GM18951 (cell line): ENCODE measurements around the gene NPR2.

ENCODE experiments used
- POLR2A ChIP-seq: IDR thresholded peaks from 4 replicates; pipeline ENCODE4 v1.6.1; 2011; ENCODE audit warnings: mild to moderate bottlenecking; ENCODE audit not compliant: insufficient read length, insufficient read depth; ENCODE audit errors: extremely low read depth
- in situ Hi-C: fragments of 300-500 bp; cut with MboI; formaldehyde crosslinking; loops from one replicate; pipeline ENCODE4 v1.12.0; 2022; ENCODE audit warnings: low sequenced_read_pairs, mixed read lengths, inconsistent platforms; ENCODE audit not compliant: unreplicated experiment

Gene NPR2

DNA sequence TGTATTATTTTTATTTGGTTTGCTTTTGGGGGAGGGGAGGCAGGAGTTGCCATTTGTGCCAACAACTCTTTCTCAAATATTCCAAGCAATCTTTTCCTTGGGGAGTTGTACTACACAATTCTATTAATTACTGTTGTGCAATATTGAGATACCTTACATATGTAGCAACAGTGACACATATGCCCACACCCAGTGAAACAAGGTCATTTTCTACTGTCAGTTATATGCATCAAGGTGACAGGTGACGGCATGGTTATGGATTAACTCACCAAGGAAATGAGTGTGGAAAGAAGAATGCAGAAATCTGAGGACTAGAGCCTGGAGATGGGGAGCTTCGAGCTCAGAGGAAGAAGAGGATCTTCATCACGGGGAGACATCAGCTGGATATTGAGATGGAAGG, 19.4 kb upstream of the NPR2 start:
- in situ Hi-C loops, result no loop called here
- no peak for TF ChIP-seq POLR2A

DNA sequence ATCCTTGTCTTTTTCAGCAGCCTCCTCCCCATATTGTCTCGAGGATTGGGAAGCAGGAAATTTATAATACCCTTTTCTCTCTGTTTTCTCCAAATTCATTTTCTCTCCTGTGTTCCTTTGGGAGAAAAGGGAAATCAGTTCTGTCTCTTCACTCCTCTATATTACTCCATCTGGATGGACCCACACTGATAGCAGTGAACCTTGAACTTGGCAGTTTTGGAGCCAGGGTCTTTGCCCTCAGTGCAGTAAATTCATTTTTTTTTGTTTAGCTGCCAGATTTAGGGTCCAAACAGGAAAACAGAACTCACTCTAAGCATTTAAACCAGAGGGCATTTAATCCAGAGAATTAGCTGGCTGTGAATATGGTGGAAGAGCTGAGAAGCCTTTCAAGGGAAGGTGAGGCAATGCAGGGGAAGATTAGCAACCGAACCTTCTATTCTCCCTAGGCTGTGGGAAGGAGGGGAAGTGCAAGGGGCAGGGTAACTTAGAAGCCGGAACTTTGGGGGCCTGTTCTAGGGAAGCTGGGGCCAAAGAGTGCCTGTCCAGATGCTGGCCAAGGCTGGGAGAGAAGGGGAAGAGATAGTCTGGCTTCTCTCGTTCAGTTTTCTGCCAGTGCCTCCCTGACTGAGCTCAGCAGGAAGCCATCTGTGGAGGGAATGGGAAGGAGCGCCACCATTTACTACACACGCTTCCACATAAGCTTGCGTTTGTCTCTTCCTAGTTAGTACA, 16.3 kb upstream of the NPR2 start:
- no peak for TF ChIP-seq POLR2A
- in situ Hi-C loops, result loop anchor here (25.0 kb wide), 1 partner anchor 112 kb away; no protein-coding TSS in a partner anchor

DNA sequence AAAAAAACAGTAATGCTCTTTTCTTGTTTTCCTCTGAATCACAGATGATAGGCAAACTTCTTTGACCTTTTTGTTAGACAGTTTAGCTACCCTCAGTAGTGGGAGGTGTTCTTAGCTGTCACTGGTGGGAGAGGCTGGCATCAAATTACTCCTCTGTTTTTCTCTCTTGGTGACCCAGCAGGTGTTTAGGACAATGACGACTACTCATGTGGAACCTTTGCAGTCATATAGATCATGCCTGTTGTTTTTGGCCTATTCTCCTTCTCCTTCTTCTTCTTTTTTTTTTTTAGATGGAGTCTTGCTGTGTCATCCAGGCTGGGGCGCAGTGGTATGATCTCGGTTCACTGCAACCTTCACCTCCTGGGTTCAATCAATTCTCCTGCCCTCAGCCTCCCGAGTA, 15.4 kb upstream of the NPR2 start:
- in situ Hi-C loops, result loop anchor here (25.0 kb wide), 1 partner anchor 111 kb away; no protein-coding TSS in a partner anchor

DNA sequence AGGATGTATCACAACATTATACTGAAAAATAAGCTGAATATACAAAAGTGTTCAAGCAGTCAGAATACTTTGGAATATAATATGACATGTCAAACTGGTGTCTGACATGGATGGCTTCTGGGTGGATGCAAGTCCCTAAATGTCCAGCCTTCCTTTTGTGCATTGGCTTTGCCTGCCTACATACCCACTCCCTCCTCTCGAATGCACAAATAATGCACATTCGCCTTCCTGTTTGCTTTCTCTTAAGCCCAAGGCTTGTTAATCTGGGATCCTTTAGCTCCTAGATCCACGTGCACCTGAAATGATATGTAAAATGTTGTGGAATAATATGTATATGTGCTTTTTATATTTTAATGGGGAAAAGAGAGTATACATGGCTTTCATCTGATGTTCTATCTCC, 12.9 kb upstream of the NPR2 start:
- in situ Hi-C loops, result loop anchor here (25.0 kb wide), 1 partner anchor 109 kb away; no protein-coding TSS in a partner anchor
- no peak for TF ChIP-seq POLR2A

More for the DNA sequence above, 15.4 kb upstream of the NPR2 start:
- no peak for TF ChIP-seq POLR2A

DNA sequence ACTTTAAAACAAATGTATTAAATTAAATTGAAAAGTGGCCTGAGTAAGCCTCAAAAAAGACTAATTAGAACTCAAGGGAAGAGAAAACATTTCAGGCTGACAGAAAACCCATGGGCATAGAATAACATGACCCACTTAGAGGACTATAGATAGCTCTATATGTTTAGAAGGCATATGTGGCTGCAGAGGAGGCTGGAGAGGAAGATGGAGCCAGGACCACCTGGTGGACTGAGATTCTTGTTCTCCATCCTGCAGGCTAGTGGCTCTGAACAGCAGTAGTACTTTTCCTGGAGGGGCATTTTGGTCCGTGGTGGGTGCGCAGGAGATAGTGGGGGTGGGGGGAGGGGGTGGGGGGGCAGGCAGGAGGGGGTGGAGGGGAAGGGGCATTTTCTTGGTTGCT, 10.3 kb upstream of the NPR2 start:
- no peak for TF ChIP-seq POLR2A
- in situ Hi-C loops, result loop anchor here (25.0 kb wide), 1 partner anchor 106 kb away; no protein-coding TSS in a partner anchor

DNA sequence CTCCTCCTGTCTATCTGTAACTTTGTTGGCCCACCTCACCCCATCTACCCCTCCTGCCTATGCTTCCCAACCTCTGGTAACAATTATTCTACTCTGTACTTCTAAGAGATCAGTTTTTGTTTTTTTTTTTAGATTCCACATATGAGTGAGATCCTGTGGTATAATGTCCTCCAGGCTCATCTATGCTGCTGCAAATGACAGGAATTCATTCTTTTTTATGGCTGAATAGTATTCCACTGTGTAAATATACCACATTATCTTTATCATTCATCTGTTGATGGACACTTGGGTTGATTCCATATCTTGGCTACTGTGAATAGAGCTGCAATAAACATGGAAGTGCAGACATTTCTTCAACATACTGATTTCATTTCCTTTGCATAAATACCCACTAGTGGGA, 8.0 kb upstream of the NPR2 start:
- in situ Hi-C loops, result loop anchor here (25.0 kb wide), 1 partner anchor 104 kb away; no protein-coding TSS in a partner anchor
- TF ChIP-seq POLR2A, result no peak

DNA sequence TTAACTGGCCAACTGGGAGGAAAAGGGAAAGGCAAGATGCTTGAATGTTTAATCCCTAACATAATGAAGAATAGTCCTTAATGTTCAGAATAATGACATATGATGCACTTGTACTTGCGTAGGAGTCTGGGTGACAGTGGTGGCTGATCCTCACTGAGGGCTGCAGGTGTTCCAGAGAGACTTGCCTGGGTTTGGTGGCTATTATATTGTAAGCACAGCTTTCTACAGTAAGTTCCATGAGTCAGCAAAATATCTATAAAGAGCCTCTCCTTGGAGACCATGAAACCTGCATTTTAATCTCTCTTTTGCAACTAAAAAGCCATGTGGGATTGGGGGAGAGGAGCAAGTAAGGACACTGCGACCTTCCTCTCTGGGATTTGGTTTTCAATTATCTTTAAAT, 1.9 kb upstream of the NPR2 start:
- in situ Hi-C loops, result loop anchor here (25.0 kb wide), 1 partner anchor 98 kb away; no protein-coding TSS in a partner anchor
- TF ChIP-seq POLR2A, result no peak

DNA sequence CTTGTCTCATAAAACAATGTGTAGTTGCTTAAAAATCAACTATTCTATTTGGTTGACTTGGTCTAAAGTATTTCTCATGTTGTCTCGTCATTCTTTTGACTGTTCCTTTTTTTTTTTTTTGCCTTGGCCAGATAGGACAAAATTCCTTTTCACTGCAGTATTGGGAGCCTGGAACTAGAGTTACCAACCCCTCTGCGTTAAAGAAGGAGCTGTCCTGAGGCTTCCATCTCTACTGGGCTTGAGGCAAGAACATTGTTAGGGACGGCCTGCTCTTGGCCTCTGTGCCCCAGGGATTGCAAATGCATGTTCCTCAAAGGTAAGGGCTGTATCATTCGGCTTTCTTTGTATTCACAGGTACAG, 1.4 kb upstream of the NPR2 start:
- no peak for TF ChIP-seq POLR2A
- in situ Hi-C loops, result loop anchor here (25.0 kb wide), 1 partner anchor 97 kb away; no protein-coding TSS in a partner anchor

DNA sequence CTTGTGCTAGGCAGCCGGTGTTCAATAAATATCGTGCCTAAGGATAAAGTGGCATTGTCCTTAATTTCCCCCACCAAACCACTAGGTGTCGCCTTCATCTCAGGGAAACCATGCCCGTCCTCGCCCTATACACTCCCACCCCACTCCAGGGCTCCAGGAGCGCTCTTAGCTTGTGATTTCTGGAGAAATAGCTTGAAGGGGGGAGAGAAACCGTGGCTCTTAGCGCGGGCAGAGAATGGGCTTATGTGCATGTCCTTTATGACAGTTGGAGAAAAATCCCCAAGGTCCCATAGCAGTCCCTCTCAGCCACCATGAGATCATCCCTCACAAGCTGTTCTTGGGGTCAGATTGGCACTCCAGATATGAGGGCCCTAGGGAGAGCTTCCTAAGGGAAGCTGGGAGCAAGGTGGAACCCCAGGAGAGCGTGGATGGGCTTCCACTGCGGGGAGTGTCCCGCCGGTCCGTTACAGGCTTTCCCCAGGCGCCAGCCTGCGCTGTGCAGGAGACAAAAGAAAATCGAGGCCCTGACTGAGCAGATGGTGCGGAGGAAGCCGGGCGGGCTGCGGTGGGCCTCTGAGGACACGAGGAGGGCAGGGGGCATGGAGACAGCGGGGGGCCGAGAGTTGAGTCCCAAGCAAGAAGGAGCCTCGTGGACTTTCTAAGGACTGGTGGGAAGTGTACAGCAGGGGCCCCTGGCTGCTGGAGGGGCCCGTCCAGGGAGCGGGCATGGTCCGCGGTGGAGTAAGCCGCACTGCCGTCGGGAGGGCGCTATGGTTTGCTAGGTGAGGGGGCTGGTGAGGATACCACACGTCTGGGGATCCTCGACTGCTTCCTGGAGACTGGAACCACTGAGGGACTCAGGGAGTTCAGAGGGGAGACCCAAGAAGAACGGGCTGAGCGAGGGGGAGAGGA, 750 bp upstream of the NPR2 start:
- no peak for TF ChIP-seq POLR2A
- in situ Hi-C loops, result loop anchor here (25.0 kb wide), 1 partner anchor 97 kb away; no protein-coding TSS in a partner anchor

DNA sequence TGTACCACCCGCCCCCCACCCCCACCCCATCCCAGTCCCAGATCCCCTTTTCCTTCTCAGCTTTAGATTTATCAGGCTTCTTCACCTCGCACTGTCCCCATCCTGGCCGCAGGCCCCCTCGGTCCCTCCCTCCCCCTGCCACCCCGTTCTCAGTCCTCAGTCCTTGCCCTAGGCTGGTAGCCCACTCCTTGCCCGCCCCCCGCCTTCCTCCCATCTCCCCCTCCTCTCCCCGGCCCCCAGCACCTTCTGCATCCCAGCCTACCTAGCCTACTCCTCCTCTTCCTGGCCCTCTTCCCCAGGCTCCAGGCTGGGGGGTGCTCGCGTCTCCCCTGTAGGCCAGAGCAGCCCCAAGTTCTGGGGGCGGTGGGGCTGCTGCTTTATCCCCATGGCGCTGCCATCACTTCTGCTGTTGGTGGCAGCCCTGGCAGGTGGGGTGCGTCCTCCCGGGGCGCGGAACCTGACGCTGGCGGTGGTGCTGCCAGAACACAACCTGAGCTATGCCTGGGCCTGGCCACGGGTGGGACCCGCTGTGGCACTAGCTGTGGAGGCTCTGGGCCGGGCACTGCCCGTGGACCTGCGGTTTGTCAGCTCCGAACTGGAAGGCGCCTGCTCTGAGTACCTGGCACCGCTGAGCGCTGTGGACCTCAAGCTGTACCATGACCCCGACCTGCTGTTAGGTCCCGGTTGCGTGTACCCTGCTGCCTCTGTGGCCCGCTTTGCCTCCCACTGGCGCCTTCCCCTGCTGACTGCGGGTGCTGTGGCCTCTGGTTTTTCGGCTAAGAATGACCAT, 828 bp downstream of the NPR2 start:
- TF ChIP-seq POLR2A, result no peak
- in situ Hi-C loops, result loop anchor here (25.0 kb wide), 1 partner anchor 95 kb away; no protein-coding TSS in a partner anchor

DNA sequence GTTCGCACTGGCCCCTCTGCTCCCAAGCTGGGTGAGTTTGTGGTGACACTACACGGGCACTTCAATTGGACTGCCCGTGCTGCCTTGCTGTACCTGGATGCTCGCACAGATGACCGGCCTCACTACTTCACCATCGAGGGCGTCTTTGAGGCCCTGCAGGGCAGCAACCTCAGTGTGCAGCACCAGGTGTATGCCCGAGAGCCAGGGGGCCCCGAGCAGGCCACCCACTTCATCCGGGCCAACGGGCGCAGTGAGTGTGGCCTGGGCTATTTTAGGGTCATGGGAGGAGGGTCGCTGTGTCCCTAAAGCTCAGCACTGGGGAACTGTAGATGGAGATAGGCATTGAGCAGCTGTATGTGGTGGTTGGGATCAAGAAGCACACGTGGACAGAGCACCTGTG, 1.4 kb downstream of the NPR2 start:
- no peak for TF ChIP-seq POLR2A
- in situ Hi-C loops, result loop anchor here (25.0 kb wide), 1 partner anchor 94 kb away; no protein-coding TSS in a partner anchor

DNA sequence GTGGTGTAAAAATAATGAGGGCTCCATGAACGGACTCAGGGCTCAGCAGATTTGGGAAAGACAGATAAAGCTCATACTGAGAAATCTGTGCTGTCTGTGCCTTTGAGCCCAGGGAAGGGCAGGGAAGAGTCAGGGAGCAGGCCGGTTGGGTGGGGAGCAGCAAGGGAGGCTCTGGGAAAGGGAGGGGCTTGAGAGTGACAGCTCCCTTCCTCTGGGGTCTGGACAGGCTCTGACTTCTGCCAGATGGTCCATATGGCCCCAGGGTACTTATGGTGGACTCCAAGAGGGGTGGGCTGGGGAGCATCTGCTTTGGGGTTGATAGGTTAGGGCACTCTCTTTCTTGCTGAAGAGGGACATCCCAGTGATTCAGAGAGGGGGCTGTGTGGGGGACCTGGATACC, 2.1 kb downstream of the NPR2 start:
- TF ChIP-seq POLR2A, result no peak
- in situ Hi-C loops, result loop anchor here (25.0 kb wide), 1 partner anchor 94 kb away; no protein-coding TSS in a partner anchor
